ENCODE results near the gene HLCS. TPM values are rescaled to one million over a fixed set of nuclear protein-coding genes. Genes with fewer than 3 reads are reported as not detected.

The HLCS gene
- total RNA-seq, 1 experiment from 2014 or later: 12.7 TPM

GRCh38 chr21:36916718-36917117 is 49.8 kb downstream of the HLCS start:
- no peak overlapping the region for H3T11ph ChIP-seq (ENCODE audit: low read length)
- no peak overlapping the region for H2BK120ac ChIP-seq (ENCODE audit: low read depth, low read length, poor library complexity, severe bottlenecking)
- H3K27me3 Mint-ChIP-seq (ENCODE audit: low read depth): no peaks in the 10 kb centered on the region
- no peak overlapping the region for H2BK5ac ChIP-seq (ENCODE audit: insufficient read length, low read length)
- no peaks in the 10 kb centered on the region for H3K9me3 Mint-ChIP-seq
- H4K8ac ChIP-seq (replicated peaks; ENCODE audit: insufficient read length, low read depth, low read length): no peak overlapping the region
- no peak overlapping the region for H4K5ac ChIP-seq (ENCODE audit: insufficient read length, low read depth, low read length)
- no peak overlapping the region for H2AFZ ChIP-seq (ENCODE audit: low read length)
- H3K9me3 ChIP-seq (ENCODE audit: control insufficient read depth, low read depth, low read length): no peaks in the 10 kb centered on the region
- H3K27me3 ChIP-seq (ENCODE audit: insufficient read depth, low read length): no peaks in the 10 kb centered on the region
- H2BK20ac ChIP-seq (ENCODE audit: low read depth, low read length, poor library complexity, severe bottlenecking): no peak overlapping the region
- no peak overlapping the region for H3K4me3 Mint-ChIP-seq
- no peaks in the 10 kb centered on the region for H3K23me2 ChIP-seq (ENCODE audit: insufficient read length, low read depth, low read length, poor library complexity, severe bottlenecking)
- peaks cover 6% of the 10 kb centered on the region; the same call in 1 of the 2 replicates for H3K4me1 ChIP-seq (ENCODE audit: insufficient read depth, low read length)
- H3K4me2 ChIP-seq (ENCODE audit: insufficient read depth, insufficient read length, low read length): no peak overlapping the region
- peaks cover 44 to 49% of the 10 kb centered on the region in 2 experiments for H3K4me1 Mint-ChIP-seq
- H3K27ac ChIP-seq (ENCODE audit: insufficient read length, low read depth, low read length): no peak overlapping the region
- no peak overlapping the region for H2AK5ac ChIP-seq (ENCODE audit: insufficient read length, low read length)
- no peak overlapping the region for H3K4ac ChIP-seq (ENCODE audit: low read depth, low read length)
- no CpG with 5 or more reads among the region's 3 CpGs for WGBS (ENCODE audit: extremely low coverage, insufficient read length, low lambda C conversion rate)
- no peak overlapping the region for H3K18ac ChIP-seq (ENCODE audit: insufficient read length, low read depth, low read length)
- no peaks in the 10 kb centered on the region for H4K20me1 ChIP-seq (ENCODE audit: control insufficient read depth, insufficient read depth, insufficient read length)
- no peak overlapping the region for H3K56ac ChIP-seq (ENCODE audit: insufficient read length, low read depth, low read length)
- H3K23ac ChIP-seq (ENCODE audit: insufficient read length, low read depth, low read length): no peak overlapping the region
- H3K9ac ChIP-seq (ENCODE audit: extremely low read depth, insufficient read length, low read length): no peak overlapping the region
- DNase-seq: no peak
- no peak overlapping the region for H2BK15ac ChIP-seq (ENCODE audit: low read depth, low read length)
- H3K79me2 ChIP-seq (ENCODE audit: insufficient read depth, low read length): no peaks in the 10 kb centered on the region
- peak overlapping the region in 1 of 3 experiments; percentile 60; a peak in 2 of 7 replicates for H3K27ac Mint-ChIP-seq
- H3K14ac ChIP-seq (ENCODE audit: insufficient read depth, low read length): no peak overlapping the region
- no peaks in the 10 kb centered on the region for H3K79me1 ChIP-seq (ENCODE audit: insufficient read depth, low read depth, low read length, poor library complexity, severe bottlenecking)
- H2BK12ac ChIP-seq (ENCODE audit: insufficient read length, low read depth, low read length): no peak overlapping the region
- no peaks in the 10 kb centered on the region for H3K36me3 Mint-ChIP-seq (ENCODE audit: insufficient read depth in 1 of 3, low read depth in 3 of 3)
- H4K91ac ChIP-seq (ENCODE audit: insufficient read length, low read depth, low read length): no peak overlapping the region
- no peak for TF ChIP-seq CTCF (conservative IDR thresholded peaks at IDR 0.05)

Data from H9 (cell line).